Measurements from ENCODE around the gene MAP3K12.
A peak's percentile ranks its signal among the peaks of the same experiment; 100 is the strongest.

MAP3K12 gene

GRCh38 chr12:53501615-53502181, 2.4 kb upstream of the MAP3K12 start:
- peaks cover 32% of the 10 kb centered on the region for H3K4me1 ChIP-seq (ENCODE audit: control insufficient read depth, insufficient read depth, low read depth, low read length)

DNA sequence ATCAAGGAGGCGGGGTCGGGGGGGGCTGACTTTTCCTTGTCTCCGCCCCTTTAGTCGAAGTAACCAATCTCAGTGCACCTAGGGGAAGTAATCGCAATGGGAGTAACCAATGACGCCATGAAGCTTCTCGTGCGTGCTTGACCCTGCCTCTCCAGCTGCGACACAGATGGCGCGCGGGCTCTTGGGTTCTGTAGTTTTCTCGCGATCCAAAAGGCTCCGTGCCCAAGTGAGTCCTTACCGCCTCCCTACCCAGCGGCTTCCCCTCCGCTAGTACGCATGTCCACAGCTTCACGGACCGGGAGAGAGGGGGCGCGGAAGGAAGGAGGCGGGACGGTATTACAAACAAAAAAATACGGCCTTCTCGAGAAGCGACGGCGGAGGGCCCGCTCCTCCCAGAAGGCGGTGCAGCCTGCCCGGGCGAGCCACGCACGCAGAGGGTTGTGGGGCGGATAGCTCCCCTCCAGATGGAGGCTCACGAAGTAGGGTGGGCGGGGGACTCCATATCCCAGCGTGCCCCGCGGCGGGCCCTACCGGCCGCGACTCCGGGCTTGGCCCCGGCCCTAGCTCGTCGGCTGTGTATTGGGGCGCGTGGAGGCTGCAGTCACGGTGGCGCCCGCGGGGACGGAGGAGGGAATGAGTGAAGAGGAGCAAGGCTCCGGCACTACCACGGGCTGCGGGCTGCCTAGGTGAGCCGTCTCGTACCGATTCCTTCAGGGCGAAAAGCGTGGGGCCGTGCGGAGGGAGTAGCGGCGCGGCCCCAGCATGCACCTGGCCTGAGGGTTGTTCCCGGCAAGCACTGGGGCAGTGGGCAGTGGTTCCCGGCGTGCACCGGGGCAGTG, 1.7 kb upstream of the MAP3K12 start, which contains the start of gene TARBP2:
Gene TARBP2 (plus strand): TSS at position 508 of the 839 bp plus-strand sequence. CDS start 126 bp downstream, at position 634.
- Histone ChIP-seq H4K8ac (ENCODE audit: low read length) (peak within 1 kb of the TSS; percentile 100), H3K9ac (ENCODE audit: low read length) (peak within 1 kb of the TSS; percentile 100), H2BK120ac (ENCODE audit: low read depth, low read length) (peak within 1 kb of the TSS; percentile 80), H2AK5ac (ENCODE audit: low read length, severe bottlenecking) (peak within 1 kb of the TSS; percentile 58), H2BK5ac (ENCODE audit: low read depth, low read length, poor library complexity, severe bottlenecking) (peak within 1 kb of the TSS; percentile 83), H2BK12ac (ENCODE audit: low read length in 2 of 2) (peak within 1 kb of the TSS; percentile 62 to 73), H3K23ac (ENCODE audit: low read length in 2 of 2) (peak within 1 kb of the TSS in 1 of 2 experiments; percentile 50), H3K27me3 (ENCODE audit: control insufficient read depth in 1 of 2, insufficient read depth in 1 of 2, low read length in 2 of 2) (no peaks in the 10 kb centered on the region), H3K18ac (ENCODE audit: low read depth in 1 of 2, low read length in 2 of 2) (peak within 1 kb of the TSS; percentile 98 to 100), H3K4me2 (ENCODE audit: low read length, poor library complexity, severe bottlenecking) (peak within 1 kb of the TSS; percentile 87), H3K4me1 (ENCODE audit: control insufficient read depth, insufficient read depth, low read depth, low read length) (peaks cover 36% of the 10 kb centered on the region), H2AFZ (ENCODE audit: low read depth, low read length) (peak within 1 kb of the TSS; percentile 56), H3K27ac (ENCODE audit: low read length, poor library complexity, severe bottlenecking) (peak within 1 kb of the TSS; percentile 98), H3K4ac (ENCODE audit: low read depth in 1 of 2, low read length in 2 of 2) (peak within 1 kb of the TSS; percentile 97 to 99), H3K36me3 (ENCODE audit: control insufficient read depth in 1 of 2, insufficient read depth in 2 of 2, low read depth in 1 of 2, low read length in 2 of 2) (peaks cover 33 to 35% of the 10 kb centered on the region in 2 experiments), H4K91ac (ENCODE audit: low read length) (peak within 1 kb of the TSS; percentile 97), H2BK15ac (ENCODE audit: low read depth, poor library complexity, severe bottlenecking) (peak within 1 kb of the TSS; percentile 100), H3K4me3 (ENCODE audit: insufficient read depth in 1 of 2, low read depth in 1 of 2, low read length in 2 of 2) (peak within 1 kb of the TSS; percentile 79 to 94), H3K79me1 (replicated peaks; ENCODE audit: low read length, poor library complexity, severe bottlenecking) (peaks cover 45% of the 10 kb centered on the region), H3K9me3 (ENCODE audit: control insufficient read depth, low read length) (no peaks in the 10 kb centered on the region), H3K14ac (ENCODE audit: low read length in 2 of 2) (peak within 1 kb of the TSS; percentile 87 to 99)
- WGBS, result under 1% methylated on average over 70 of the region's 74 CpGs
- DNase-seq, result peak; percentile 100

More at GRCh38 chr12:53501615-53502181, 2.4 kb upstream of the MAP3K12 start:
- H3K4me2 ChIP-seq (ENCODE audit: low read length, poor library complexity, severe bottlenecking), result peak overlapping the region; percentile 84
- peak overlapping the region; percentile 98 to 100 for H3K18ac ChIP-seq (ENCODE audit: low read depth in 1 of 2, low read length in 2 of 2)
- H2AFZ ChIP-seq (ENCODE audit: low read depth, low read length), result peak overlapping the region; percentile 56
- no peak overlapping the region for H2BK5ac ChIP-seq (ENCODE audit: low read depth, low read length, poor library complexity, severe bottlenecking)
- H3K14ac ChIP-seq (ENCODE audit: low read length in 2 of 2), result peak overlapping the region in 1 of 2 experiments; percentile 15
- H2BK12ac ChIP-seq (ENCODE audit: low read length in 2 of 2), result peak overlapping the region; percentile 49 to 73
- no peak for DNase-seq
- H2BK120ac ChIP-seq (ENCODE audit: low read depth, low read length), result peak overlapping the region; percentile 80
- no peaks in the 10 kb centered on the region for H3K27me3 ChIP-seq (ENCODE audit: control insufficient read depth in 1 of 2, insufficient read depth in 1 of 2, low read length in 2 of 2)
- H3K9ac ChIP-seq (ENCODE audit: low read length), result peak overlapping the region; percentile 100
- H2AK5ac ChIP-seq (ENCODE audit: low read length, severe bottlenecking), result peak overlapping the region; percentile 55
- peaks cover 46% of the 10 kb centered on the region for H3K79me1 ChIP-seq (replicated peaks; ENCODE audit: low read length, poor library complexity, severe bottlenecking)
- peaks cover 40 to 42% of the 10 kb centered on the region in 2 experiments for H3K36me3 ChIP-seq (ENCODE audit: control insufficient read depth in 1 of 2, insufficient read depth in 2 of 2, low read depth in 1 of 2, low read length in 2 of 2)
- peak overlapping the region; percentile 98 for H3K27ac ChIP-seq (ENCODE audit: low read length, poor library complexity, severe bottlenecking)
- H4K8ac ChIP-seq (ENCODE audit: low read length), result peak overlapping the region; percentile 100
- no peaks in the 10 kb centered on the region for H3K9me3 ChIP-seq (ENCODE audit: control insufficient read depth, low read length)
- no peak overlapping the region for H3K23ac ChIP-seq (ENCODE audit: low read length in 2 of 2)
- 85% methylated on average over 10 of the region's 10 CpGs for WGBS
- peak overlapping the region; percentile 79 for H4K91ac ChIP-seq (ENCODE audit: low read length)
- peak overlapping the region; percentile 90 to 94 for H3K4ac ChIP-seq (ENCODE audit: low read depth in 1 of 2, low read length in 2 of 2)
- peak overlapping the region; percentile 62 for H2BK15ac ChIP-seq (ENCODE audit: low read depth, poor library complexity, severe bottlenecking)
- peak overlapping the region; percentile 79 to 94 for H3K4me3 ChIP-seq (ENCODE audit: insufficient read depth in 1 of 2, low read depth in 1 of 2, low read length in 2 of 2)

- Histone ChIP-seq H3K27me3 (ENCODE audit: control insufficient read depth in 1 of 2, insufficient read depth in 1 of 2, low read length in 2 of 2) (no peaks in the 10 kb centered on the region), H3K36me3 (ENCODE audit: control insufficient read depth in 1 of 2, insufficient read depth in 2 of 2, low read depth in 1 of 2, low read length in 2 of 2) (peaks cover 27 to 29% of the 10 kb centered on the region in 2 experiments), H3K4me2 (ENCODE audit: low read length, poor library complexity, severe bottlenecking) (peak overlapping the region; percentile 87), H2BK15ac (ENCODE audit: low read depth, poor library complexity, severe bottlenecking) (peak overlapping the region; percentile 31), H3K4ac (ENCODE audit: low read depth in 1 of 2, low read length in 2 of 2) (peak overlapping the region; percentile 94 to 97), H2AFZ (ENCODE audit: low read depth, low read length) (no peak overlapping the region), H4K8ac (ENCODE audit: low read length) (peak overlapping the region; percentile 97), H2BK12ac (ENCODE audit: low read length in 2 of 2) (peak overlapping the region in 1 of 2 experiments; percentile 62), H4K91ac (ENCODE audit: low read length) (peak overlapping the region; percentile 92), H3K79me1 (replicated peaks; ENCODE audit: low read length, poor library complexity, severe bottlenecking) (peaks cover 42% of the 10 kb centered on the region), H3K9ac (ENCODE audit: low read length) (peak overlapping the region; percentile 100), H3K23ac (ENCODE audit: low read length in 2 of 2) (peak overlapping the region in 1 of 2 experiments; percentile 50), H2BK5ac (ENCODE audit: low read depth, low read length, poor library complexity, severe bottlenecking) (peak overlapping the region; percentile 75), H3K9me3 (ENCODE audit: control insufficient read depth, low read length) (no peaks in the 10 kb centered on the region), H2BK120ac (ENCODE audit: low read depth, low read length) (peak overlapping the region; percentile 99), H3K14ac (ENCODE audit: low read length in 2 of 2) (peak overlapping the region; percentile 87 to 93), H3K4me3 (ENCODE audit: insufficient read depth in 1 of 2, low read depth in 1 of 2, low read length in 2 of 2) (peak overlapping the region; percentile 55 to 94), H3K18ac (ENCODE audit: low read depth in 1 of 2, low read length in 2 of 2) (peak overlapping the region; percentile 92 to 93), H3K4me1 (ENCODE audit: control insufficient read depth, insufficient read depth, low read depth, low read length) (peaks cover 34% of the 10 kb centered on the region), H3K27ac (ENCODE audit: low read length, poor library complexity, severe bottlenecking) (peak overlapping the region; percentile 95), H2AK5ac (ENCODE audit: low read length, severe bottlenecking) (peak overlapping the region; percentile 69)
- peak; percentile 96 for DNase-seq
- WGBS, result 8% methylated on average over 17 of the region's 17 CpGs
These were observed 1.0 kb upstream of the MAP3K12 start for GRCh38 chr12:53500142-53500775.

Data from mesenchymal stem cell (in vitro differentiated cells and primary cell).